ENCODE data around the gene NTPCR. TPM values are rescaled to one million over a fixed set of nuclear protein-coding genes. Genes with fewer than 3 reads are reported as not detected.

NTPCR gene
- total RNA-seq, 1 donor = 15.6 TPM

- Histone ChIP-seq H3K4me3 (ENCODE audit: insufficient read depth, low read length) (no peak overlapping the region), H3K27me3 (ENCODE audit: insufficient read depth, low read length) (no peaks in the 10 kb centered on the region), H3K36me3 (ENCODE audit: insufficient read depth, low read length) (peaks cover 3% of the 10 kb centered on the region), H4K20me1 (ENCODE audit: insufficient read depth, low read length) (no peaks in the 10 kb centered on the region), H3K4me1 (ENCODE audit: insufficient read depth, low read length) (peaks cover 8% of the 10 kb centered on the region), H3K27ac (ENCODE audit: low read depth, low read length) (no peak overlapping the region), H3K9me3 (ENCODE audit: low read depth, low read length) (no peaks in the 10 kb centered on the region), H3K4me2 (ENCODE audit: insufficient read depth, low read length) (no peak overlapping the region), H3K79me2 (ENCODE audit: insufficient read depth, low read length) (no peaks in the 10 kb centered on the region), H2AFZ (ENCODE audit: low read length) (no peak overlapping the region)
- no peak for TF ChIP-seq CTCF (IDR thresholded peaks at IDR 0.05; ENCODE audit: extremely low read depth, low read depth, low read length)
- no peak for DNase-seq (ENCODE audit: insufficient read length, low spot score, missing footprints)
Observed at GRCh38 chr1:232986527-232986922, 36.1 kb downstream of the NTPCR start.

- peaks cover 3% of the 10 kb centered on the region for H3K36me3 ChIP-seq (ENCODE audit: insufficient read depth, low read length)
- no peaks in the 10 kb centered on the region for H3K9me3 ChIP-seq (ENCODE audit: low read depth, low read length)
- no peak overlapping the region for H2AFZ ChIP-seq (ENCODE audit: low read length)
- no peaks in the 10 kb centered on the region for H4K20me1 ChIP-seq (ENCODE audit: insufficient read depth, low read length)
- no peak overlapping the region for H3K27ac ChIP-seq (ENCODE audit: low read depth, low read length)
- no peak for TF ChIP-seq CTCF (IDR thresholded peaks at IDR 0.05; ENCODE audit: extremely low read depth, low read depth, low read length)
- peaks cover 7% of the 10 kb centered on the region for H3K4me1 ChIP-seq (ENCODE audit: insufficient read depth, low read length)
- H3K4me3 ChIP-seq (ENCODE audit: insufficient read depth, low read length) = no peak overlapping the region
- H3K79me2 ChIP-seq (ENCODE audit: insufficient read depth, low read length) = no peaks in the 10 kb centered on the region
- no peak overlapping the region for H3K4me2 ChIP-seq (ENCODE audit: insufficient read depth, low read length)
- no peaks in the 10 kb centered on the region for H3K27me3 ChIP-seq (ENCODE audit: insufficient read depth, low read length)
- DNase-seq (ENCODE audit: insufficient read length, low spot score, missing footprints) = peak; percentile 29
Observed at GRCh38 chr1:232987046-232987773, 36.8 kb downstream of the NTPCR start.

- Histone ChIP-seq H2AFZ (ENCODE audit: low read length) (no peak overlapping the region), H3K27me3 (ENCODE audit: insufficient read depth, low read length) (no peaks in the 10 kb centered on the region), H3K27ac (ENCODE audit: low read depth, low read length) (no peak overlapping the region), H3K4me1 (ENCODE audit: insufficient read depth, low read length) (peaks cover 2% of the 10 kb centered on the region), H4K20me1 (ENCODE audit: insufficient read depth, low read length) (no peaks in the 10 kb centered on the region), H3K4me2 (ENCODE audit: insufficient read depth, low read length) (no peak overlapping the region), H3K4me3 (ENCODE audit: insufficient read depth, low read length) (no peak overlapping the region), H3K36me3 (ENCODE audit: insufficient read depth, low read length) (peaks cover 3% of the 10 kb centered on the region), H3K9me3 (ENCODE audit: low read depth, low read length) (no peaks in the 10 kb centered on the region), H3K79me2 (ENCODE audit: insufficient read depth, low read length) (no peaks in the 10 kb centered on the region)
- TF ChIP-seq CTCF (IDR thresholded peaks at IDR 0.05; ENCODE audit: extremely low read depth, low read depth, low read length) = no peak
- no peak for DNase-seq (ENCODE audit: insufficient read length, low spot score, missing footprints)
Observed at GRCh38 chr1:232987774-232988140, 37.3 kb downstream of the NTPCR start.

GRCh38 chr1:232988572-232989040 is 38.2 kb downstream of the NTPCR start:
- Histone ChIP-seq H3K4me2 (ENCODE audit: insufficient read depth, low read length) (no peak overlapping the region), H3K36me3 (ENCODE audit: insufficient read depth, low read length) (no peaks in the 10 kb centered on the region), H3K4me1 (ENCODE audit: insufficient read depth, low read length) (no peaks in the 10 kb centered on the region), H3K27ac (ENCODE audit: low read depth, low read length) (no peak overlapping the region), H3K4me3 (ENCODE audit: insufficient read depth, low read length) (no peak overlapping the region), H4K20me1 (ENCODE audit: insufficient read depth, low read length) (no peaks in the 10 kb centered on the region), H3K9me3 (ENCODE audit: low read depth, low read length) (no peaks in the 10 kb centered on the region), H2AFZ (ENCODE audit: low read length) (no peak overlapping the region), H3K79me2 (ENCODE audit: insufficient read depth, low read length) (no peaks in the 10 kb centered on the region), H3K27me3 (ENCODE audit: insufficient read depth, low read length) (no peaks in the 10 kb centered on the region)
- peak; percentile 80 for DNase-seq (ENCODE audit: insufficient read length, low spot score, missing footprints)
- no peak for TF ChIP-seq CTCF (IDR thresholded peaks at IDR 0.05; ENCODE audit: extremely low read depth, low read depth, low read length)

Data from osteoblast (primary cell).